ENCODE results near the gene GRHL3.

Gene GRHL3

DNA sequence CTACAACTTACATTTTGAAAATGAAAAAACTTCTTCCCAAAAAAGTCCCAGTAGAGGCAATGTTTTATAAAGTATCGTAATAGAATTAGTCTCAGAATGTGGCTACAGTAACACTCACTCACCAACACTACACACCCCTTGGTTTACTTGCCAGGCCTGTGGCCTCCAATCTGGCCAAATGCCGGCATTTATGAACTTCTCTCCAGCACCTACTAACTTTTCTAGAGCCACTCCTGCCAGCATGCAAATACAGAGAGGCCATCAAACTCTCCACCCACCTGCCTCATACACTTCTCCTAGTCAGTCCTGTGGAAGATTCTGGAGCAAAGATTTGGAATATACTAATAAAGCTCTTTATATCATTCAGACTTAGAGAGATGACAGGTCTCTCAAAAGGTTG, 62.1 kb downstream of the GRHL3 start:
- H3K4me2 ChIP-seq (ENCODE audit: low read length) = no peak overlapping the region
- H3K4me3 ChIP-seq (ENCODE audit: low read length) = no peak overlapping the region
- H3K9ac ChIP-seq (ENCODE audit: low read depth, low read length) = no peak overlapping the region
- no peaks in the 10 kb centered on the region for H3K9me3 ChIP-seq (replicated peaks; ENCODE audit: low read length)
- H3K4me1 ChIP-seq (ENCODE audit: control insufficient read depth, insufficient read depth, low read length) = peaks cover 21% of the 10 kb centered on the region
- H3K27me3 ChIP-seq (ENCODE audit: control insufficient read depth, insufficient read depth, low read length) = no peaks in the 10 kb centered on the region
- peaks cover 5% of the 10 kb centered on the region for H3K36me3 ChIP-seq (ENCODE audit: insufficient read depth, low read length)

DNA sequence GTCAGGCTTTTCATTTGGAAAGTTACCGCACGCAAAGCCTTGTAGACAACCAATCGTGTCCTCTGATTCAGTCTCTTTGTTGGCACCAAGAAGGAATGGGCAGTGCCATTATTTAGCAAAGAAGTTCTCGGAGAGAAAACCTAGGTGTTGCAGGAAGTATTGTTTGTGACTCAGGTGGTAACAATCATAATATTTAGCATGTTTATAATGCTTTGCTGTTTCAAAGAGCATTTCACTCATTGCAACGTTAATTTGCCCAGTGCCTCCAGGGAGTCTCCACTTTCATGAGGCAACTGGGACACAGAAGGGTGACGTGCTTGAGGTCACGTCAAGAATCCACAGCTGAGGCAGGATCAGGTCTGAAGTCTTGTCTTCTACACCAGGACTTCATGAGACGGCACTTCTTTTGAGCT, 63.0 kb downstream of the GRHL3 start:
- H3K4me1 ChIP-seq (ENCODE audit: control insufficient read depth, insufficient read depth, low read length) = peaks cover 21% of the 10 kb centered on the region
- no peaks in the 10 kb centered on the region for H3K27me3 ChIP-seq (ENCODE audit: control insufficient read depth, insufficient read depth, low read length)
- H3K4me3 ChIP-seq (ENCODE audit: low read length) = no peak overlapping the region
- no peaks in the 10 kb centered on the region for H3K9me3 ChIP-seq (replicated peaks; ENCODE audit: low read length)
- no peak overlapping the region for H3K9ac ChIP-seq (ENCODE audit: low read depth, low read length)
- H3K36me3 ChIP-seq (ENCODE audit: insufficient read depth, low read length) = peaks cover 5% of the 10 kb centered on the region
- no peak overlapping the region for H3K4me2 ChIP-seq (ENCODE audit: low read length)

DNA sequence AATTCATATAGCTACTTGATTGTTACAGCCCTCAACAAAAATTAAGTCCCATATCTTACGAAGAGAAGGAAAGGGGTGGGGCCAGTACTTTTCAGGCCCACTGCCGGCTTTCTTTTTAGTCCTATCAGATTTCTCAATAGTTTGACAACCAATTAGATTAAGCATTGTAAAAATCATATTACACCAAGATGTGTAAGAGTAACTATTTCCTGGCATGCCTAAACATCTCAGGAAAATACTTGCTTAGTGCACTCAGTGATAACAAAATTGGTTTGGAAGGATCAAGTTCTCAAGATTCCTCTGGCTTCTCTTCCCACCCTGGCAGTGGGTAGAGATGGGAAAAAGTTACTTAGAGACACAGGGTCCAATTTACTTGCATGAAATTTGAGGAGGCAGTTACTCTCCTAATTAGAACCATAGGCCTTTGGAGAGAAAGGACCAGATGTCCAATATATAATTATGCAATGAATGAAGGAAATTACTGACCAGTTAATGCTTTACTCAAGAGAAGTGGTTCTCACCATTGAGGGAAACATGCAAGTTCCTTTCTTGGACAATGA, 64.3 kb downstream of the GRHL3 start:
- H3K27me3 ChIP-seq (ENCODE audit: control insufficient read depth, insufficient read depth, low read length) = no peaks in the 10 kb centered on the region
- H3K4me2 ChIP-seq (ENCODE audit: low read length) = no peak overlapping the region
- no peak overlapping the region for H3K9ac ChIP-seq (ENCODE audit: low read depth, low read length)
- peaks cover 5% of the 10 kb centered on the region for H3K36me3 ChIP-seq (ENCODE audit: insufficient read depth, low read length)
- H3K4me3 ChIP-seq (ENCODE audit: low read length) = no peak overlapping the region
- no peaks in the 10 kb centered on the region for H3K9me3 ChIP-seq (replicated peaks; ENCODE audit: low read length)
- H3K4me1 ChIP-seq (ENCODE audit: control insufficient read depth, insufficient read depth, low read length) = peaks cover 21% of the 10 kb centered on the region

DNA sequence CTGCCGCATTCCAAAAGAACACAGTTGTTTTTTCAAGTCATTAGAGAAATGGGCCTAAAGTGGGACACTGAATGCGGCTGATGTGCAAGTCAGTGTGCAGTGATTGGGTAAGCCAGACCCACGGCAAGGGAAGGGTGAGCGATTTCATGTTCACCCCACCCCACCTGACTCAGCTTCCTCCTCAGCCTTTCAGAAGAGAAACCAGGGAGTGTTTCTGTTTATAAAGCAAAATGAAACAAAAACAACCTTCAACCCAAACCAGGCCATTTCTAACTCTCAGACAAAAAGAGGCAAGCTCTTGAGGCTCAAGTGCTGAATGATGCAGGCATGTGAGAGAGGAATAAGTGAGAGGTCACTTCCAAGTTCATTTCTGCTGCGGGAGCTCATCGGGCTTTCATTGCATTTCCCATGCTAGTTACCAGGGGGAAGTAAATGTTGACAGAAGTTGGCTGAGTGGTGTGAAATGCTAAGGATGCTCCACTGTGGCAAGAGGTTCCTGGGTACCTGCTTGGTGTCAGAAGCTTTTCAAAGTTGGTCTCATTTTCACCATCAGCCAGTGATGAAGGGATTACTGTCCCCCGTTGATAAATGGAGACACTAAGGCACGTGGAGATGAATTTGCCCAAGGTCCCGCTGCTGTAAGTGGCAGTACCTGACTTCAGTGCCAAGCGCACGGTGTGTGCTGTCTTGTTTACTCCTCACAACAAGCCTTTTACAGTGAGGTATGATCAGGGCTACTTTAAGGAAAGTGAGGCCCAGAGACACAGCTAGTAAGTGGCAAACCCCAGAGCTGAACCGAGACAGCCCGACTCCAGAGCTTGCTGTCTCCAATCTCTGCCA, 65.3 kb downstream of the GRHL3 start:
- Histone ChIP-seq H3K9me3 (replicated peaks; ENCODE audit: low read length) (no peaks in the 10 kb centered on the region), H3K27me3 (ENCODE audit: control insufficient read depth, insufficient read depth, low read length) (no peaks in the 10 kb centered on the region), H3K4me3 (ENCODE audit: low read length) (no peak overlapping the region), H3K4me1 (ENCODE audit: control insufficient read depth, insufficient read depth, low read length) (peaks cover 21% of the 10 kb centered on the region), H3K4me2 (ENCODE audit: low read length) (peak overlapping the region; percentile 50), H3K9ac (ENCODE audit: low read depth, low read length) (no peak overlapping the region), H3K36me3 (ENCODE audit: insufficient read depth, low read length) (no peaks in the 10 kb centered on the region)

DNA sequence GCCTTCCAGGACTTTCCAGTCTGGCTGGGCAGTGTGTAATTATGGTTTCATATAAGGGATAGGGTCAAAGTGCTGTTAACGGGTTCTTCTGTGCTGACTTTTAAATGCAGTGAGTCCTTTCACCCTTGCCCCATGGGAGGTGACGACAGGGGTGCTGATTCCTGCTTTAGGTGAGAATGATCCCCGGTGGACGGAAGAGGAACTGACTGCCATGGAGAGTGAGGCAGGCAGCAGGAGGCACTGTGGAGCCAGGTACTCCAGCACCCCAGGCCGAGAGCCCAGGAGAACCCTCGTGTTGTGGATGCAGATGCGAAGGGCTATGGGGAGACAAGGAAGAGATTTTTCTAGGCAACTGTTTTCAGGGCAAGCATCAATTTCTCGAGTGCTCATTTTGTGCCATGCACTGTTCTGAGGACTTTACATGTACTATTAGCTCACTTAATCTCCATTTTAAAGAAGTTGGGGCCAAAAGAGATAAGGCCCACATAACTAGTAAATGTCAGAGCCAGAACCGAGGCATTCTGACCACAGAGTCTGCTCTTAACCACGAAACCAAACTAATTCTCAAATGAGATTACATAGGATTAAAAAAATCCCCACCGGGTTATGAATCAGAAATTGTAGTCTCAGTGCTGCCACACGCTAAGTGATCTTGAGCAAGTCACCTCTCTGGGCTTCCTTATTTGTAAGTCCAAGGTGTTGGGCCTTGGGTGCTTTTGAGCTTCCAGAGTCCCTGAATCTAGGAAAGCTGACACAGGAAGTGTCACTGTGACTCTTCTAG, 66.2 kb downstream of the GRHL3 start:
- no peak overlapping the region for H3K4me3 ChIP-seq (ENCODE audit: low read length)
- H3K9ac ChIP-seq (ENCODE audit: low read depth, low read length) = no peak overlapping the region
- no peaks in the 10 kb centered on the region for H3K9me3 ChIP-seq (replicated peaks; ENCODE audit: low read length)
- no peaks in the 10 kb centered on the region for H3K36me3 ChIP-seq (ENCODE audit: insufficient read depth, low read length)
- peaks cover 13% of the 10 kb centered on the region for H3K4me1 ChIP-seq (ENCODE audit: control insufficient read depth, insufficient read depth, low read length)
- H3K4me2 ChIP-seq (ENCODE audit: low read length) = no peak overlapping the region
- H3K27me3 ChIP-seq (ENCODE audit: control insufficient read depth, insufficient read depth, low read length) = no peaks in the 10 kb centered on the region

DNA sequence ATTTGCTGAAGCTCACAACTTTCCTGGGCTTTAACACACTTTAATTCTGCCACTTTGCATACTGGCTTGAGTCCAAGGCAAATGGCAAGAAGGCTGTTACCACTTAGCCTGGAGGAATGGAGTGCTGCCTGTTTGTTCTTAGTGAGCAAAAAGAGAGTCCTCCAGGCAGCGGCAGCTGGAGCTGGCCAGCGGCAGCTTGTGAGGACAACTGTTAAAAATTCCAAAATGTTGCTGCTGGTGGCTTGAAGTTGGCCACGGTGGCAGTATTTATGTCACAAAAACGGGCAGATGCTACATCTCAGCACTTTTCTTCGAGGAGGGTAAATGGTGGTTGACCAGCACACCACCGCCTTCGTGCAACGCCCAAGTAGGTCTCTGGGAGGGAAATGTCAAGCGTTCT, 67.1 kb downstream of the GRHL3 start:
- H3K9me3 ChIP-seq (replicated peaks; ENCODE audit: low read length) = no peaks in the 10 kb centered on the region
- no peaks in the 10 kb centered on the region for H3K27me3 ChIP-seq (ENCODE audit: control insufficient read depth, insufficient read depth, low read length)
- H3K4me1 ChIP-seq (ENCODE audit: control insufficient read depth, insufficient read depth, low read length) = peaks cover 13% of the 10 kb centered on the region
- no peak overlapping the region for H3K9ac ChIP-seq (ENCODE audit: low read depth, low read length)
- no peak overlapping the region for H3K4me2 ChIP-seq (ENCODE audit: low read length)
- H3K4me3 ChIP-seq (ENCODE audit: low read length) = no peak overlapping the region
- no peaks in the 10 kb centered on the region for H3K36me3 ChIP-seq (ENCODE audit: insufficient read depth, low read length)

DNA sequence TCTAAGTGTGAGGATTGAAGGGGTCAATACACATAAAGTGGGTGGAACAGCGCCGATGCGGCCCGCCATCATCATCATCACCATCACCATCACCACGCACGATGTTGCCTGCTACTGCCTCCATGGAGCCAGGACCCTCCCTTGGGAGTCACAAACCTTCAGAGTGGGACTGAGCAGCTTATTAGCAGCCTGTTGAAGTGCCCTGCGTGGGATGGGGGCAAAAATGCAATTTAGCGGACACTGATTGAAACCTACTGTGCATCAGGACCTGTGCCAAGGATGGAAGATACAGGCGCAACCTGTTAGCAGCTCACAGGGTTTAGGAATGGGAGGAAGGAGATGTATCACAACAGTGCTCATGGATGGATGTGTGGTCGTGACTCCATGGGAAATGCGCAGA, 67.8 kb downstream of the GRHL3 start:
- Histone ChIP-seq H3K36me3 (ENCODE audit: insufficient read depth, low read length) (no peaks in the 10 kb centered on the region), H3K4me1 (ENCODE audit: control insufficient read depth, insufficient read depth, low read length) (peaks cover 19% of the 10 kb centered on the region), H3K9ac (ENCODE audit: low read depth, low read length) (no peak overlapping the region), H3K4me2 (ENCODE audit: low read length) (no peak overlapping the region), H3K4me3 (ENCODE audit: low read length) (no peak overlapping the region), H3K9me3 (replicated peaks; ENCODE audit: low read length) (no peaks in the 10 kb centered on the region), H3K27me3 (ENCODE audit: control insufficient read depth, insufficient read depth, low read length) (no peaks in the 10 kb centered on the region)

DNA sequence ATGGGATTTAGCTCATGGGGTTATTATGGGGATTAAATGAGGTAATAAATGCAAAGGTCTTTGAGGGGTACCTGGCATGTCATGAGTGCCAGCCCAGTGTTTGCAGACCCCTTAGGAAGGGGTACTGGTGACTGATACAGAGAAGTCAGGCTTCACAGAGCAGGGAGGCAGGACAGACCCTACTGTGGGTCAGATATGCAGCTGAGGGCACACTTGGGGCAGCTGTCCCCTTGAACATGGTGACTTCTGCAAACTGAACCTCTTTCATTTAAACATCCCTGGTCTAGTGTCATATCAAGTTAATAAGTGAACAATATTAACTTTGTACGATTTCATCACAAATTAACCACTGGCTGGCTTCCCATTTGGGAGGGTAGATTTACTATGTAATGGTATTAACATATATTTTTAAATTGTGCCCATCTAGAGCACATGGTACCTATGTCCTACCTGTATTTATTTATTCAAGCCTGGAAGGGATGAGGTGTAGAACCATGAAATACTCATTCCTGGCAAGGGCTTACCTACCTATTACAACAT, 68.5 kb downstream of the GRHL3 start:
- no peak overlapping the region for H3K4me2 ChIP-seq (ENCODE audit: low read length)
- no peaks in the 10 kb centered on the region for H3K27me3 ChIP-seq (ENCODE audit: control insufficient read depth, insufficient read depth, low read length)
- H3K9ac ChIP-seq (ENCODE audit: low read depth, low read length) = no peak overlapping the region
- no peak overlapping the region for H3K4me3 ChIP-seq (ENCODE audit: low read length)
- peaks cover 21% of the 10 kb centered on the region for H3K4me1 ChIP-seq (ENCODE audit: control insufficient read depth, insufficient read depth, low read length)
- no peaks in the 10 kb centered on the region for H3K9me3 ChIP-seq (replicated peaks; ENCODE audit: low read length)
- H3K36me3 ChIP-seq (ENCODE audit: insufficient read depth, low read length) = no peaks in the 10 kb centered on the region

DNA sequence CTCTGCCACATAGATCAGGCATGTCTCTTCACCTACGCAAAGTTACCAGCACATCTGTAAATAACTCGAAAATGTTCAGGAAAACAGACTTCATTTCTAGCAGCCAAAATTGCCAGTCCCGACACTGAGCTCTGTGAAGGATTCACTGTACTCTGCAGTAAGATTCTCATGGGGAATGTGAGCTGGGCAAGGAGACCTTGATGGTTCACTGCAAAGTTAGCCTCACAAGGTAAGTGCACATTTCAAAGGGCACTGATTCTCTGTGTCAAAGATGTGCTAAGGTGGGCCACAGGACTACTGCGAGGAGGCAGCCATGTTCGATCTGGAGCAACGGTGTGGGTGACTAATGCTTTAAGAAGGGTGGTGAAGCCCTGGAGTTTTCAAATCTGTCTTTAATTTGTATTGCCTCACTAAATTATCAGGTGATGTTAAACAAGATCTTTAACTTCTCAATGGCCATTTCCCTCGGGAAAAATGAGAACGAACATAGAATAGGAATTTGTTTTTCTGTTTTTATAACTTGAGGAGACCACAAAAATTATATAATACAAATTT, 69.3 kb downstream of the GRHL3 start:
- Histone ChIP-seq H3K4me3 (ENCODE audit: low read length) (no peak overlapping the region), H3K4me2 (ENCODE audit: low read length) (no peak overlapping the region), H3K9ac (ENCODE audit: low read depth, low read length) (no peak overlapping the region), H3K9me3 (replicated peaks; ENCODE audit: low read length) (no peaks in the 10 kb centered on the region), H3K27me3 (ENCODE audit: control insufficient read depth, insufficient read depth, low read length) (no peaks in the 10 kb centered on the region), H3K4me1 (ENCODE audit: control insufficient read depth, insufficient read depth, low read length) (peaks cover 25% of the 10 kb centered on the region), H3K36me3 (ENCODE audit: insufficient read depth, low read length) (no peaks in the 10 kb centered on the region)

DNA sequence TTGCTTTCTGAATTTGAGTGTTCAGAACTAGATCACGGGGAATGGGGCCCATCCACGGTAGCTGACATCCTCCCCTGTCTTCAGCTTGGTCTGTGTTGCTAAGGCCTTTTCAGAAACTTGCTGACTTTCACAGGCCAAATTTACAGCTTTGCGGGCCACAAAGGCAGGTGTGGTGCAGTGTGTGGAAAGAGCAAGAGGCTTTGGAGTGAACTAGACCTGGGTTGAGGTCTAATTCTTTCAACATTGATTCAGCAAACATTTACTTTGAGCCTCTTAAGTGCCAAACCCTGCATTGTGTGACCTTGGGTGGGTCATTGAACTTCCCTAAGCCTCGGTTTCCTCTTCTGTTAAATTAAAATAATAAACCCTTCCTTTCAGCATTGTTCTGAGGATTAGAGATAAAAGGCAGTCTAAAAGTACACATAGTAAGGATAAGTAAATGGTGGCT, 70.1 kb downstream of the GRHL3 start:
- Histone ChIP-seq H3K4me3 (ENCODE audit: low read length) (no peak overlapping the region), H3K27me3 (ENCODE audit: control insufficient read depth, insufficient read depth, low read length) (no peaks in the 10 kb centered on the region), H3K36me3 (ENCODE audit: insufficient read depth, low read length) (no peaks in the 10 kb centered on the region), H3K9me3 (replicated peaks; ENCODE audit: low read length) (no peaks in the 10 kb centered on the region), H3K4me2 (ENCODE audit: low read length) (no peak overlapping the region), H3K4me1 (ENCODE audit: control insufficient read depth, insufficient read depth, low read length) (peaks cover 29% of the 10 kb centered on the region), H3K9ac (ENCODE audit: low read depth, low read length) (no peak overlapping the region)
